Fibroblast of lung (primary cell): Measurements from ENCODE around the gene HOXC9. TPM values are rescaled to one million over a fixed set of nuclear protein-coding genes. Genes with fewer than 3 reads are reported as not detected.

Experiments used
- DNase-seq, 2 donors: peaks; one replicate each; pipeline versions ENCODE4 v3.0.0 to v3.0.0-alpha.2; 2010; ENCODE audit warnings: low read depth in 2 of 2
- H2AFZ ChIP-seq: 2 replicates; pipeline ENCODE4 v1.5.1; 2012; ENCODE audit warnings: low read length, control low read depth, inconsistent platforms
- H3K27ac ChIP-seq: 2 replicates; pipeline ENCODE4 v1.5.1; 2011; ENCODE audit warnings: low read length, control low read depth; ENCODE audit not compliant: insufficient read depth
- H3K27me3 ChIP-seq: 2 replicates; pipeline ENCODE4 v1.5.1; 2011; ENCODE audit warnings: mild to moderate bottlenecking, low read length; ENCODE audit not compliant: control insufficient read depth, insufficient read depth
- H3K36me3 ChIP-seq: 2 replicates; pipeline ENCODE4 v1.5.1; 2011; ENCODE audit warnings: low read length; ENCODE audit not compliant: control insufficient read depth, insufficient read depth
- H3K4me1 ChIP-seq: 2 replicates; pipeline ENCODE4 v1.5.1; 2011; ENCODE audit warnings: low read length; ENCODE audit not compliant: control insufficient read depth, insufficient read depth; ENCODE audit errors: extremely low read depth
- H3K4me2 ChIP-seq: 2 replicates; pipeline ENCODE4 v1.5.1; 2011; ENCODE audit warnings: low read length, control low read depth; ENCODE audit not compliant: insufficient read depth; ENCODE audit errors: extremely low read depth
- H3K4me3 ChIP-seq, 4 experiments: fragments of 200-600 bp in 1 of 4; sonication (generic) in 1 of 4; replicated peaks in 1 of 4; 2 replicates each; pipeline ENCODE4 v1.5.1; 2011 to 2016; ENCODE audit warnings: low read length in 4 of 4, low read depth in 3 of 4, mild to moderate bottlenecking in 3 of 4, control low read depth in 2 of 4, inconsistent platforms in 1 of 4, mixed read lengths in 1 of 4; ENCODE audit not compliant: insufficient read depth in 1 of 4; ENCODE audit errors: control extremely low read depth in 1 of 4
- H3K79me2 ChIP-seq: 2 replicates; pipeline ENCODE4 v1.5.1; 2012; ENCODE audit warnings: mild to moderate bottlenecking, low read length, inconsistent platforms; ENCODE audit not compliant: control insufficient read depth, insufficient read depth
- H3K9ac ChIP-seq: 2 replicates; pipeline ENCODE4 v1.5.1; 2011; ENCODE audit warnings: mild to moderate bottlenecking, low read length, control low read depth; ENCODE audit not compliant: insufficient read depth
- H3K9me3 ChIP-seq: 2 replicates; pipeline ENCODE4 v1.5.1; 2012; ENCODE audit warnings: low read depth, low read length; ENCODE audit not compliant: control insufficient read depth, insufficient read depth
- H4K20me1 ChIP-seq: 2 replicates; pipeline ENCODE4 v1.5.1; 2011; ENCODE audit warnings: low read length; ENCODE audit not compliant: control insufficient read depth, insufficient read depth; ENCODE audit errors: extremely low read depth
- CTCF ChIP-seq, 2 donors: IDR thresholded peaks in 1 of 2; conservative IDR thresholded peaks in 1 of 2; 1 replicate in 1 of 2; 2 replicates in 1 of 2; pipeline ENCODE4 v1.5.1; 2011 to 2012; ENCODE audit warnings: low read length in 2 of 2, control low read depth in 1 of 2, inconsistent platforms in 1 of 2, low read depth in 1 of 2, mild to moderate bottlenecking in 1 of 2
- EZH2 ChIP-seq: IDR thresholded peaks from 2 replicates; pipeline ENCODE4 v1.5.1; 2012; ENCODE audit warnings: low read length, control low read depth, mild to moderate bottlenecking; ENCODE audit errors: missing control alignments
- polyA plus RNA-seq, 2 donors: library from polyadenylated mRNA; depleted of rRNA in 1 of 2; stranded (reverse) in 1 of 2; unstranded in 1 of 2; fragments of >200 nt; gene quantifications; 2 replicates each; pipeline ENCODE4 v1.2.1, GENCODE V29; 2011 to 2012; ENCODE audit warnings: missing spikeins in 1 of 2
- total RNA-seq: library from RNA; depleted of rRNA; stranded (reverse); fragments of >200 nt; gene quantifications from 2 replicates; pipeline ENCODE4 v1.2.1, GENCODE V29; 2014

Gene HOXC9
- total and polyA plus RNA-seq, 2 donors (not counting 1 experiment from before 2014, with no cell fraction given) = 0.24 TPM; not detected in 1

DNA sequence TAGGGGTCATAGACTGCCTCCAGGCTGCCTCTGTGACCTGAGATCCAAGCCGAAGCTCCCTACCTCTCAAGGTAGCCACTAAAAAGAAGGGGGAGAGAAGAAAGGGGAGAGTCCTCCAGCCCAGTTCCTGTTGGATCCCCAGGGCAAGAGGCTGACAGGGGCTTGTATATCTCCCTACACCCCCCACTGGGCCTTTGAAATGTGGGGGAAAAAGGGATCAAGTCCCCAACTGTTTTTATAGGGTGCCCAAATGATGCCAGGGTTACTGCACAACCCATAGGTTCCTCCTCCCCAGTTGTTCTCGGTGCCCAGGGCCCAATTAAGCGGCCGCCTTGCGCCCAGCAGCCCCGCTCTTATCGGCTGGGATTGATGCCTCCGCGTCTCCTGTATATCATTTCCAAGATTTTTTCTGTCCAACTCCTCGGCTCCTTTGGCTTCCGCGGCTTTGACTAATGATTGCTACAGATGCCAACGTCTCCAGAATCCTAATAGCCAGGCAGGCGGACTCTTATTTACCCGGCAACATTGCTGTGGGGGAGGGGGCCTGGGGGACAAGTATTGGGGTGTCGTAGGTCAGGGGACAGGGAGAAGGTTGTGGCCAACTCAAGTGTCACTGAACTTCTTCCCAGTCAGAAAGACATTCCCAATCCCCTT, 46.0 kb downstream of the HOXC9 start:
- Histone ChIP-seq H3K27me3 (peaks cover 32% of the 10 kb centered on the region), H4K20me1 (no peaks in the 10 kb centered on the region), H3K79me2 (no peaks in the 10 kb centered on the region), H3K4me3 (no peak overlapping the region), H3K4me1 (no peaks in the 10 kb centered on the region), H2AFZ (no peak overlapping the region), H3K4me2 (no peak overlapping the region), H3K9ac (no peak overlapping the region), H3K27ac (no peak overlapping the region), H3K9me3 (no peaks in the 10 kb centered on the region), H3K36me3 (no peaks in the 10 kb centered on the region)
- TF ChIP-seq EZH2 (no peak), CTCF (conservative IDR thresholded peaks at IDR 0.05 in 1 of 2, IDR thresholded peaks at IDR 0.05 in 1 of 2; ENCODE audit: low read depth in 1 of 2, low read length in 2 of 2) (no peak)
- no peak for DNase-seq

GRCh38 chr12:54046809-54047159, 46.8 kb downstream of the HOXC9 start:
- Histone ChIP-seq H3K4me1 (no peaks in the 10 kb centered on the region), H2AFZ (no peak overlapping the region), H4K20me1 (no peaks in the 10 kb centered on the region), H3K9me3 (no peaks in the 10 kb centered on the region), H3K4me3 (no peak overlapping the region), H3K79me2 (no peaks in the 10 kb centered on the region), H3K27ac (no peak overlapping the region), H3K4me2 (no peak overlapping the region), H3K36me3 (no peaks in the 10 kb centered on the region), H3K9ac (no peak overlapping the region), H3K27me3 (peaks cover 30% of the 10 kb centered on the region)
- TF ChIP-seq EZH2 (peak; percentile 53), CTCF (conservative IDR thresholded peaks at IDR 0.05 in 1 of 2, IDR thresholded peaks at IDR 0.05 in 1 of 2; ENCODE audit: low read depth in 1 of 2, low read length in 2 of 2) (no peak)
- DNase-seq = no peak

GRCh38 chr12:54047160-54047963, 47.4 kb downstream of the HOXC9 start:
- peaks cover 30% of the 10 kb centered on the region for H3K27me3 ChIP-seq
- no peak for TF ChIP-seq CTCF (conservative IDR thresholded peaks at IDR 0.05 in 1 of 2, IDR thresholded peaks at IDR 0.05 in 1 of 2; ENCODE audit: low read depth in 1 of 2, low read length in 2 of 2)
- TF ChIP-seq EZH2 = peak; percentile 69
- no peak for DNase-seq

More at GRCh38 chr12:54047160-54047963, 47.4 kb downstream of the HOXC9 start:
- H3K4me3 ChIP-seq = no peak overlapping the region
- no peak overlapping the region for H3K9ac ChIP-seq
- H3K4me1 ChIP-seq = no peaks in the 10 kb centered on the region
- no peak overlapping the region for H3K4me2 ChIP-seq
- no peaks in the 10 kb centered on the region for H3K9me3 ChIP-seq
- H3K36me3 ChIP-seq = no peaks in the 10 kb centered on the region
- no peak overlapping the region for H2AFZ ChIP-seq
- no peaks in the 10 kb centered on the region for H3K79me2 ChIP-seq
- no peaks in the 10 kb centered on the region for H4K20me1 ChIP-seq
- H3K27ac ChIP-seq = no peak overlapping the region
